H4 (cell line): ENCODE data around the gene CD276. TPM values are rescaled to one million over a fixed set of nuclear protein-coding genes. Genes with fewer than 3 reads are reported as not detected.

ENCODE experiments used
- DNase-seq: peaks from one replicate; pipeline ENCODE4 v3.0.0-alpha.2; 2015; ENCODE audit warnings: low spot score
- total RNA-seq: library from RNA; depleted of rRNA; stranded (reverse); fragments of >200 nt; shearing (Covaris generic); gene quantifications from 2 replicates; pipeline ENCODE4 v1.2.3, GENCODE V29; 2014; rRNA removed

CD276 gene
- total RNA-seq: 62.2 and 80.7 TPM in 2 replicates

- peak; percentile 38 for DNase-seq
Measured at GRCh38 chr15:73683777-73684580, at the start of gene CD276. CD276 (plus strand) TSS chr15:73684383; CDS start chr15:73699640, 15,257 bp downstream.

DNA sequence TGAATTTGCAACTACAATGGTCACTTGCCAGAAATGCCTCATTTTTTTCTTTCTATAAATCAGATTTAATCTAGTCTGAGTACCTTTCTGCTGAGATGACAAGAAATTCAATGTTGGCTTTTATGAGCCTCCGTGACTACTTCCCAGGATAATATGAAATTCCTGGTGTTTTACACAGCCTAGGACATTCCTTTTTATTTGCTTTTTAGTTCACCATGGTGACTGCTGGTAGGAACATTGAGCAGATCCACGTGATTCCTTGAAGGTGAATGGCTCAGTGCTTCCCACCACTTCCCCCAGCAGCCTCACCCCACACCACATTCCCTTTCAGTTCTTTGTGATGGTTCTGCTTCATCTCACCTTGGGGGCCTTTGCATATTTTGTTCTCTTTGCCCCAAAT, 46.7 kb upstream of the CD276 start:
- DNase-seq: no peak

DNA sequence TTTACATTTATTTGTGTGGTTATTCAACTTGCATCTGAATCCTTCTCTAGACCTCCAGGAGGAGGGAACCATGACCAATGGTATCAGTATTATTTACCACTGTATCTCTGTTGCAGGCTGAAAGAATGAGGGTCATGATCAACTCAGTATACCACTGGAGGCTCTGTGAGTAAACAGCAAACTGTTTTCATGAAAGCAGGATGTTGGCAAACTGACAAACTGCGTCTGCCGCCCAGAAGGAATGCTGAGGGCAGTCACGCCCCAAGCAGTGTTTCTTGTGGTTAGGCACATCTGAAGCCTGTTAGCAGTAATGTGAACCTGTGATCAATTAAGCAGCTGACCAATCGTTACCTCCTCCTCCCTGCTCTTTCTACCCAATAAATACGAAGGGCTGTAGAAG, 44.7 kb upstream of the CD276 start:
- DNase-seq: peak; percentile 23

GRCh38 chr15:73647259-73648013, 36.7 kb upstream of the CD276 start:
- no peak for DNase-seq

DNA sequence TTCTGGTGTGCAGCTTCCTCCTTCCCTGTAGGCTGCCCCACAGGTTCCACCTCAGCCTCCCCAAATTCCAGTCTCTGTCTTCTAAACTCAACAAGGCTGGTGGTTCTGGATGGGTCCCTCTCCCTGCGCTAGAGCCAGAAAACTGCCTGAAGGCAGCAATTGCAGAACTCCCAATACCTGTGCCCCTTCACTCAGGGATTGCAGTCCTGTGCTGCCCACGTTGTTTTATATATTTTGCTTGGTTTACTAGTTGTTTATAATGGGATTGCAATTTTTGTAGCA, 36.2 kb upstream of the CD276 start:
- DNase-seq: no peak

DNA sequence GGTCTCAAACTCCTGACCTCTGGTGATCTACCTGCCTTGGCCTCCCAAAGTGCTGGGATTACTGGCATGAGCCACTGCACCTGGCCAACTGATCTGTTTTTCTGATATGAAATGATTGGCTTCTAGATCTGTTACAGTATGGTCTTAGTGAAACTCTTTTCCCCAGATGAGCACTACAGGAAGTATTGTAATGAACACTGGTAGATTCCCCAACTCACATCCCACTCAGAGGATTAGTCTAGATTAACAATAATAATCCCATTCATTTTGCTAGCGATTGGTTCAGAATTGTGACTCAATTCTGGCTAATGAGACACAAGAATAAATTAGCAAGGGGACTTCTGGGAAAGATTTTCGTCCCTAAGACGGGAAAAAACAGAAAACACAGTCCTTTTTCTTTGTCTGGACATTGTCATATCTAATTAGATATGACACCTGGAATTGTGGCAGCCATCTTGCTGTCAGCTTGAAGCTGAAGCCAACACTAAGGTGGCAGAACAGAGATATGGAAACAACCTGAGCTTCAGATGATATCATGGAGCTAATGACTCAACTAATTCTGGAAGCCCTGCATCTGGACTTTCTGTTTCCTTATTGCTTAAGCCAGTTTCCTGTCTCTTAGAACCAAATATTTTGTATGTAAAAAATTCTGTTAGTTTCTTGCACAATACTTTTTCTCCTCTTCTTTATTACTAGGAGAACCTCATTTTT, 33.6 kb upstream of the CD276 start:
- DNase-seq: no peak

GRCh38 chr15:73654659-73655058, 29.5 kb upstream of the CD276 start:
- no peak for DNase-seq

DNA sequence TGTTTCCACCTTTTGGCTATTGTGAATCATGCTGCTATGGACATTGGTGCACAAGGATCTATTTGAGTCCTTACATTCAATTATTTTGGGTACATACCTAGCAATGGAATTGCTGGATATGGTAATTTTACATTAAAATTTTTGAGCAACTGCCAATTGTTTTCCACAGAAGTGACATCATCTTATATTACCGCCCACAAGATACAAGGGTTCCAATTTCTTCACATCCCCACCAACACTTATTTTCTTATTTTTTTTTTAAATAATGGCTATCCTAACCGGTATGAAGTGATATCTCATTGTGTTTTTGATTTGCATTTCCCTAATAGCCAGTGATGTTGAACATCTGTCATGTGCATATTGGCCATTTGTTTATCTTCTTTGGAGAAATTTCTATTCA, 28.5 kb upstream of the CD276 start:
- DNase-seq: no peak

- DNase-seq: no peak
Measured at GRCh38 chr15:73658645-73659044, 25.5 kb upstream of the CD276 start.

DNA sequence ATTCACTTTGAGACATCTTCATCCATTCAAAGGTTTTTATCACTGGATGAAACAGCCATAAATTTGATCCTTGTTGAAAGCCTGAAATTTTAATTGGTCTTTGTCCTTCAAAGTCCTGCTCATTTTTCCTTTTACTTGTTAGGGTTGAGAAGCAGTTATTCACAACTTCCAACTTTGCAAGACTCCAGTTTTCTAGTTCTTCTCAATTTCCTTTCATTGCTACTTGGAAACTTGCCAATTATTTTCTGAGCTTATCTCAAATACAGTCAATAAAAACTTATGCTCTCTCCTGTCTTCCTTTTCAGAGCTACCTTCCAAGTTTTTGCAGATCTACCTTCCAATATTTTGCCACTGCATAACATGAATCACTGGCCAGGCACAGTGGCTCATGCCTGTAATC, 23.7 kb upstream of the CD276 start:
- no peak for DNase-seq

DNA sequence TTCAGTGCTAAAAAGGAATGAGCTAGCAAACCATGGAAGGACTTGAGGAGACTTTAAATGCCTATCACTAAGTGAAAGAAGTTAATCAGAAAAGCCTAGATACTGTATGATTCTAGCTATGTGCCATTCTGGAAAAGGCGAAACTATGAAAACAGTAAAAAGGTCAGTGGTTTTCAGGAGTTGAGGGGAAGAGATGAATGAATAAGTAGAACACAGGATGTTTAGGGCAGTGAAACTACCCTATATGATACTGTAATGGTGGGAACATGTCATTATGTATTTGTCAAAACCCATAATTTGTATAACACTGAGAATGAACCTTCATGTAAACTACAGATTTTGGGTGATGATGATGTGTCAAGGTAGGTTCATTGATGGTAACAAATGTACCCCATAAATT, 9.6 kb upstream of the CD276 start:
- DNase-seq: no peak

GRCh38 chr15:73677146-73677607, 7.0 kb upstream of the CD276 start:
- DNase-seq: peak; percentile 49

DNA sequence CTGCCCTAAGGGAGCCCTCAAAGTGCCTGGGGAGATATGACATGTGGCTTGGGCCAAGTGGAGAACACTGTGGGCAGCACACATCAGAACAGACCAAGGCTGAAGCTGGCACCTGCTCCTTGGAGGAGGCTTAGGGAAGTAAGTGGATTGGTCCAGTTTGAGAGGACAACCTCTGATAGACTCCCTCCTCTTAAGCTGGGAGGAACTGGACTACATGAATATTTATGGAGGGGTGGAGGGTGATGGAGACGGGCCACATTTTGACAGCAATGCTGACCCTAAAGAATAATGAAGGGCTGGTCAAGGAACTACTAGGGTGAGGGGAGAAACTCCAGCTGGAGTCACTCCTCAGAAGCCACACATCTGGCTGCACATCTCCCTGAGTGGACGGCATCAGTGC, 6.5 kb upstream of the CD276 start:
- no peak for DNase-seq

DNA sequence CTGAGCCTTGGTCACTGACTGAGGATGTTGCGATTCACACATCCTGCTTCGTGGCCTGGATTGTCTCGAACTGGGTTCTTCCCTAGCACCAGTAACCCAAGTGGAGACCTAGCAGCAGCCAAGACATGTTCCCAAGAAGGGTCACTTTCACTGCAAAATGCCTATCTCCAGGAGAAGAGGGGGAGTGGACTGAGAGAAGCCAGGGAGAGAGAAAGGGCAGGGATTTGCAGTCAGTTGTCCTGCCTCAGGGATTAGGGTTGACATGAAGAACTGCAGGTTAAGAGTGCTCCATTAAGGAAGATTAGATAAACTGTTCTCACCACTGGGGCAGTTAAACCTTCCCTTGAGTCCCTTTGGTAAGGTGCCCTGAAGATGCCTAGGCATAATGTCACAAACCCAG, 5.7 kb upstream of the CD276 start:
- DNase-seq: no peak

- DNase-seq: no peak
Measured at GRCh38 chr15:73679180-73679579, 5.0 kb upstream of the CD276 start.

- DNase-seq: no peak
Measured at GRCh38 chr15:73679964-73680363, 4.2 kb upstream of the CD276 start.

- no peak for DNase-seq
Measured at GRCh38 chr15:73680549-73680948, 3.6 kb upstream of the CD276 start.

- no peak for DNase-seq
Measured at GRCh38 chr15:73681063-73681462, 3.1 kb upstream of the CD276 start.

DNA sequence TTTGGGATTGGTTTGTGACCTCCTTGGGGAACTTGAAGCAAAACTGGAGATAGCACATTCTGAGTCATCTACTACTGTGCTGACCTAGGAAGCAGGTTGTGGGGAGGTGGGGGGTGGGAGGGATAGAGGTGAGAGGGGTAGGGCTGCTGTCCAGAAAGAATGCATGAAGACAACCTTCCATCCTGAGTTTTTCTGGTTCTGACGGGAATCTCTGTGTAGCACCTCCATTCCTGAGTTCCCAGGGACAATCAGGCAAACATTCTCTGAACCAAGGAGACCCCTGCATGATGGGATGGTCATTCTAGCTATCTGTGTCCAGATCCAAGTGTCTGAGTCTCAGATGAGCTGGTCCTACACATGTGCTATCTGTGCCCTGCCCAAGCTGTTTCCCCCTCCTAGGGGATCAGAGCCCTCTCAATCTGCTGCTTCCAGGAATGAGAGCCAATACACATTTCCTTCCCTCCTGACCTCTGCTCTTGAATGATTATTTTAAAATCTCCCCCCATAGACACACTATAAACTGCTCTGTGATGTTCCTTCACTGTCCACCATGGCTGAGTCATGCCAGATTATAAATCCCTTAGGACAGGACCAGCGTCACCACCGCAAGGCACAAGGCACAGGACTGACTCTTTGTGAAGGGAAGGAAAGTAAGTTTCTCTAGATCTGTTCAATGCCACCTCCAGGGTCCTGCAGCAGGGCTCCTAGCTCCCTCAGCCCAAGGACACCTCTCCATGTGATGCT, 2.2 kb upstream of the CD276 start:
- DNase-seq: no peak

DNA sequence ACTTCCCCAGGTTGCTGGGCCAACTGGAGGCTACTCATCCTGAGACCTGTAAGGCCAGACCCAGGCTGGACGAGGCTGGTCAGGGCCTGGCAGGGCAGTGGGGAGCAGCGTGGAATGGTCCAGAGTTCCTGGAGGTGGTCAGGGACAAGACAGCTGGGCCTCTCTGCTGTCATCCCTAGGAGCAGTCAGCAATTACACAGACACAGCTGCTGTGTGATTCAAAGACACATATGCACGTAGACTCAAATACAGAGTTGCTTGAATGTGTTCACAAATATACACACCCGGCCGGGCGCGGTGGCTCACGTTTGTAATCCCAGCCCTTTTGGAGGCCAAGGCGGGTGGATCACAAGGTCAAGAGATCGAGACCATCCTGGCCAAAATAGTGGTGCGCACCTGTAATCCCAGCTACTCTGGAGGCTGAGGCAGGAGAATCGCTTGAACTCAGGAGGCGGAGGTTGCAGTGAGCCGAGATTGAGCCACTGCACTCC, 1.5 kb upstream of the CD276 start:
- DNase-seq: no peak

DNA sequence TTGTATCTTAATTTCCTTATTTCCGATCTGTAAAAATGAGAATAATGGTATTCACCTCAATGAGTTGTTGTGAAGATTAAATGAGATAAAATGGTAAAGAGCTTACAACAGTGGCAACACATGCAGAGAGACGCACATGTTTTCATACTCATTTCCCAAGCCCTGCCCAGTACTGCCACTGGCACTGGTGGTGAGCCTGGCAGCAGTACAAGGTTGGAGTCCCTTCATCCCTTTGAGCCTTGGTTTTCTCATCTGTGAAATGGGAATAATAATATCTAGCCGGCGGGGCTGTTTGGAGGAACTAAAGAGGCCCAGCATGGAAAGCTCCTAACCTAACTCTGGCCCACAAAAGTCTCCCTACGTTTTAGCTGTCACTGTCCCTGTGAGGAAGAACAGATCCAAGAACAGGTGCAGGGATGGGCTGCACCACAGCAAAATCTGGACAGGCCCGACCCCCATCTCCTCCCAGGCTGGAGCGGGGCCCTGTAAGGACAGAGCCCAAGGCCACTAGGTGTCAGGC, 866 bp upstream of the CD276 start:
- no peak for DNase-seq
